IPS-NIHi7 (cell line): ENCODE data around the gene ZSWIM7.

ENCODE experiments used
- DNase-seq: peaks from one replicate; pipeline ENCODE4 v3.0.0; 2012; ENCODE audit warnings: mixed read lengths; ENCODE audit errors: extremely low spot score

The ZSWIM7 gene

GRCh38 chr17:15999141-15999973 lies at the start of gene ZSWIM7, which contains the start of gene TTC19:
ZSWIM7 (minus strand) TSS chr17:15999704; CDS start chr17:15999594, 110 bp downstream.
TTC19 (plus strand) TSS chr17:15999824; CDS start chr17:15999849, 25 bp downstream.
- DNase-seq = peak; percentile 98

- DNase-seq = no peak
These were observed 49.4 kb upstream of the ZSWIM7 start for GRCh38 chr17:16048811-16049449.

GRCh38 chr17:16046966-16047365 lies 47.5 kb upstream of the ZSWIM7 start:
- DNase-seq = no peak

- DNase-seq = no peak
These were observed 45.0 kb upstream of the ZSWIM7 start for GRCh38 chr17:16044487-16044886.

GRCh38 chr17:16040710-16041251 lies 41.3 kb upstream of the ZSWIM7 start:
- no peak for DNase-seq

- no peak for DNase-seq
These were observed 38.1 kb upstream of the ZSWIM7 start for GRCh38 chr17:16037636-16038035.

GRCh38 chr17:16036261-16036660 lies 36.8 kb upstream of the ZSWIM7 start:
- DNase-seq = no peak

- DNase-seq = no peak
These were observed 34.3 kb upstream of the ZSWIM7 start for GRCh38 chr17:16033729-16034349.

GRCh38 chr17:16027708-16028584 lies 28.4 kb upstream of the ZSWIM7 start:
- peak; percentile 20 for DNase-seq

- DNase-seq = no peak
These were observed 27.4 kb upstream of the ZSWIM7 start for GRCh38 chr17:16026895-16027294.

- no peak for DNase-seq
These were observed 25.7 kb upstream of the ZSWIM7 start for GRCh38 chr17:16025202-16025601.

- DNase-seq = no peak
These were observed 24.4 kb upstream of the ZSWIM7 start for GRCh38 chr17:16023881-16024280.

GRCh38 chr17:16019347-16019746 lies 19.8 kb upstream of the ZSWIM7 start:
- no peak for DNase-seq

- DNase-seq = peak; percentile 12
These were observed 14.5 kb upstream of the ZSWIM7 start for GRCh38 chr17:16013943-16014407.

GRCh38 chr17:16007439-16007838 lies 7.9 kb upstream of the ZSWIM7 start:
- DNase-seq = no peak

- DNase-seq = no peak
These were observed 6.1 kb upstream of the ZSWIM7 start for GRCh38 chr17:16005636-16006035.

GRCh38 chr17:16003841-16004240 lies 4.3 kb upstream of the ZSWIM7 start:
- DNase-seq = no peak

GRCh38 chr17:16002708-16003260 lies 3.3 kb upstream of the ZSWIM7 start:
- no peak for DNase-seq

GRCh38 chr17:16001226-16001897 lies 1.9 kb upstream of the ZSWIM7 start:
- DNase-seq = no peak
